ENCODE results near the gene SKOR1. TPM values are rescaled to one million over a fixed set of nuclear protein-coding genes. Genes with fewer than 3 reads are reported as not detected.

SKOR1 gene
- total and polyA plus RNA-seq, 10 of the 15 experiments (the other 5 are each of a cell fraction or from before 2014, with no cell fraction given): 0.04 to 0.36 (median 0.10) TPM; not detected in 4

GRCh38 chr15:67820122-67820991 is 5.0 kb upstream of the SKOR1 start:
- H3K27me3 ChIP-seq (replicated peaks in 1 of 2; ENCODE audit: control insufficient read depth in 2 of 2, insufficient read depth in 2 of 2, low read length in 1 of 2): peaks cover 17 to 28% of the 10 kb centered on the region in 2 experiments
- no peaks in the 10 kb centered on the region for H3K36me3 ChIP-seq (ENCODE audit: control insufficient read depth in 2 of 2, insufficient read depth in 2 of 2, low read length in 1 of 2)
- no peak for DNase-seq (ENCODE audit: low read depth, low spot score)
- no peak overlapping the region for H3K4me3 ChIP-seq
- ChIA-PET RAD21 (ENCODE audit: unreplicated experiment) (no interaction called here), SMC1A (ENCODE audit: uncharacterized antibody, unreplicated experiment) (interaction anchor here (1.0 kb wide), 1 partner anchor 12 kb away, joined by 4 read pairs; no protein-coding TSS in a partner anchor), POLR2A (interaction anchor here (0.5 kb wide), 1 partner anchor 430 kb away, joined by 3 read pairs; no protein-coding TSS in a partner anchor), CTCF (interaction anchor here (1.0 kb wide), 1 partner anchor 364 kb away, joined by 3 read pairs; no protein-coding TSS in a partner anchor)
- no peak overlapping the region for H3K27ac ChIP-seq (ENCODE audit: control insufficient read depth, insufficient read depth)
- no peak overlapping the region for H3K9ac ChIP-seq (ENCODE audit: control insufficient read depth, insufficient read depth, low read length)
- FAIRE-seq: no peak
- no peaks in the 10 kb centered on the region for H3K4me1 ChIP-seq (ENCODE audit: control insufficient read depth, insufficient read depth, low read length)
- intact Hi-C loops (cut with micrococcal nuclease; ENCODE audit: unreplicated experiment): no loop called here
- in situ Hi-C loops (cut with MboI): no loop called here
- no peaks in the 10 kb centered on the region for H4K20me1 ChIP-seq (ENCODE audit: control insufficient read depth, insufficient read depth)
- no peak for ATAC-seq
- no peak overlapping the region for H3K4me2 ChIP-seq (ENCODE audit: control insufficient read depth, insufficient read depth)
- WGBS (ENCODE audit: insufficient coverage, insufficient replicate concordance, low lambda C conversion rate, missing lambda C conversion rate): 44% methylated on average over 49 of the region's 50 CpGs
- no peak overlapping the region for H2AFZ ChIP-seq (ENCODE audit: control insufficient read depth, low read depth, low read length)
- H3K9me3 ChIP-seq (replicated peaks; ENCODE audit: control insufficient read depth, insufficient read depth, low read length): no peaks in the 10 kb centered on the region; the same call in 2 of the 3 replicates
- BruUV-seq (replicated peaks): no TSS peak
- H3K79me2 ChIP-seq (ENCODE audit: control insufficient read depth, insufficient read depth, low read length): no peaks in the 10 kb centered on the region
- TF ChIP-seq, protein P1, sequence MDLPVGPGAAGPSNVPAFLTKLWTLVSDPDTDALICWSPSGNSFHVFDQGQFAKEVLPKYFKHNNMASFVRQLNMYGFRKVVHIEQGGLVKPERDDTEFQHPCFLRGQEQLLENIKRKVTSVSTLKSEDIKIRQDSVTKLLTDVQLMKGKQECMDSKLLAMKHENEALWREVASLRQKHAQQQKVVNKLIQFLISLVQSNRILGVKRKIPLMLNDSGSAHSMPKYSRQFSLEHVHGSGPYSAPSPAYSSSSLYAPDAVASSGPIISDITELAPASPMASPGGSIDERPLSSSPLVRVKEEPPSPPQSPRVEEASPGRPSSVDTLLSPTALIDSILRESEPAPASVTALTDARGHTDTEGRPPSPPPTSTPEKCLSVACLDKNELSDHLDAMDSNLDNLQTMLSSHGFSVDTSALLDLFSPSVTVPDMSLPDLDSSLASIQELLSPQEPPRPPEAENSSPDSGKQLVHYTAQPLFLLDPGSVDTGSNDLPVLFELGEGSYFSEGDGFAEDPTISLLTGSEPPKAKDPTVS (IDR thresholded peaks at IDR 0.05; ENCODE audit: low read depth, low read length): no peak
- no peak for TF ChIP-seq FOS (IDR thresholded peaks at IDR 0.05; ENCODE audit: borderline replicate concordance, extremely low read depth, insufficient read length)
- TF ChIP-seq BMI1 (IDR thresholded peaks at IDR 0.05; ENCODE audit: borderline replicate concordance): no peak
- no peak for TF ChIP-seq CHD4 (IDR thresholded peaks at IDR 0.05)
- TF ChIP-seq FOXM1 (IDR thresholded peaks at IDR 0.05; ENCODE audit: low read depth, low read length): no peak
- TF ChIP-seq MYC (IDR thresholded peaks at IDR 0.05; ENCODE audit: insufficient read depth, insufficient read length, insufficient replicate concordance, low read length, severe bottlenecking): no peak
- no peak for TF ChIP-seq STAT3 (IDR thresholded peaks at IDR 0.05; ENCODE audit: low read depth, low read length)
- TF ChIP-seq, protein P2, sequence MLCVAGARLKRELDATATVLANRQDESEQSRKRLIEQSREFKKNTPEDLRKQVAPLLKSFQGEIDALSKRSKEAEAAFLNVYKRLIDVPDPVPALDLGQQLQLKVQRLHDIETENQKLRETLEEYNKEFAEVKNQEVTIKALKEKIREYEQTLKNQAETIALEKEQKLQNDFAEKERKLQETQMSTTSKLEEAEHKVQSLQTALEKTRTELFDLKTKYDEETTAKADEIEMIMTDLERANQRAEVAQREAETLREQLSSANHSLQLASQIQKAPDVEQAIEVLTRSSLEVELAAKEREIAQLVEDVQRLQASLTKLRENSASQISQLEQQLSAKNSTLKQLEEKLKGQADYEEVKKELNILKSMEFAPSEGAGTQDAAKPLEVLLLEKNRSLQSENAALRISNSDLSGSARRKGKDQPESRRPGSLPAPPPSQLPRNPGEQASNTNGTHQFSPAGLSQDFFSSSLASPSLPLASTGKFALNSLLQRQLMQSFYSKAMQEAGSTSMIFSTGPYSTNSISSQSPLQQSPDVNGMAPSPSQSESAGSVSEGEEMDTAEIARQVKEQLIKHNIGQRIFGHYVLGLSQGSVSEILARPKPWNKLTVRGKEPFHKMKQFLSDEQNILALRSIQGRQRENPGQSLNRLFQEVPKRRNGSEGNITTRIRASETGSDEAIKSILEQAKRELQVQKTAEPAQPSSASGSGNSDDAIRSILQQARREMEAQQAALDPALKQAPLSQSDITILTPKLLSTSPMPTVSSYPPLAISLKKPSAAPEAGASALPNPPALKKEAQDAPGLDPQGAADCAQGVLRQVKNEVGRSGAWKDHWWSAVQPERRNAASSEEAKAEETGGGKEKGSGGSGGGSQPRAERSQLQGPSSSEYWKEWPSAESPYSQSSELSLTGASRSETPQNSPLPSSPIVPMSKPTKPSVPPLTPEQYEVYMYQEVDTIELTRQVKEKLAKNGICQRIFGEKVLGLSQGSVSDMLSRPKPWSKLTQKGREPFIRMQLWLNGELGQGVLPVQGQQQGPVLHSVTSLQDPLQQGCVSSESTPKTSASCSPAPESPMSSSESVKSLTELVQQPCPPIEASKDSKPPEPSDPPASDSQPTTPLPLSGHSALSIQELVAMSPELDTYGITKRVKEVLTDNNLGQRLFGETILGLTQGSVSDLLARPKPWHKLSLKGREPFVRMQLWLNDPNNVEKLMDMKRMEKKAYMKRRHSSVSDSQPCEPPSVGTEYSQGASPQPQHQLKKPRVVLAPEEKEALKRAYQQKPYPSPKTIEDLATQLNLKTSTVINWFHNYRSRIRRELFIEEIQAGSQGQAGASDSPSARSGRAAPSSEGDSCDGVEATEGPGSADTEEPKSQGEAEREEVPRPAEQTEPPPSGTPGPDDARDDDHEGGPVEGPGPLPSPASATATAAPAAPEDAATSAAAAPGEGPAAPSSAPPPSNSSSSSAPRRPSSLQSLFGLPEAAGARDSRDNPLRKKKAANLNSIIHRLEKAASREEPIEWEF (IDR thresholded peaks at IDR 0.05; ENCODE audit: insufficient replicate concordance, low read depth, low read length): no peak
- TF ChIP-seq CBX5 (IDR thresholded peaks at IDR 0.05; ENCODE audit: low read depth): no peak
- TF ChIP-seq EZH2 (IDR thresholded peaks at IDR 0.05; ENCODE audit: borderline replicate concordance, control insufficient read depth, low read depth, low read length): no peak
- no peak for TF ChIP-seq POU2F2 (IDR thresholded peaks at IDR 0.05; ENCODE audit: borderline replicate concordance, low read depth, low read length)
- no peak for TF ChIP-seq ZNF24 (IDR thresholded peaks at IDR 0.05)

Data from GM12878 (cell line).